Measurements from ENCODE around the gene C2orf81.

GRCh38 chr2:74425523-74425922 is 4.1 kb upstream of the C2orf81 start:
- no peak for TF ChIP-seq CTCF (IDR thresholded peaks at IDR 0.05; ENCODE audit: low read depth, low read length)
- TF ChIP-seq EZH2phosphoT487 (IDR thresholded peaks at IDR 0.05; ENCODE audit: low read depth): no peak

Measured in OCI-LY3 (cell line).